Upper lobe of left lung (tissue), 6 donors: Measurements from ENCODE around the gene SEMA4A. TPM values are rescaled to one million over a fixed set of nuclear protein-coding genes. Genes with fewer than 3 reads are reported as not detected.
"Not testable (repeated sequence)": the region's sequence is repeated elsewhere in the genome, so short reads cannot be mapped to it uniquely, and the experiment has no call there.

ENCODE experiments used
- ATAC-seq, 2 donors: fragments of 200-7000 bp; cut with Tn5 transposase; one replicate each; pipeline ENCODE4 v1.9.1; 2022; ENCODE audit warnings: mild to moderate bottlenecking in 2 of 2, moderate library complexity in 2 of 2; ENCODE audit not compliant: low FRiP score in 2 of 2
- DNase-seq, 2 donors: peaks; one replicate each; pipeline ENCODE4 v3.0.0-alpha.2; 2019 to 2020
- H3K27ac ChIP-seq, 4 donors: fragments of 200-600 bp; sonication (generic); one replicate each; pipeline ENCODE4 v1.5.1; 2016 to 2019
- H3K27me3 ChIP-seq, 4 donors: fragments of 200-600 bp; sonication (generic); one replicate each; pipeline ENCODE4 v1.5.1; 2017 to 2019
- H3K36me3 ChIP-seq, 4 donors: fragments of 200-600 bp; sonication (generic); one replicate each; pipeline ENCODE4 v1.5.1; 2016 to 2019
- H3K4me1 ChIP-seq, 4 donors: fragments of 200-600 bp; sonication (generic); one replicate each; pipeline ENCODE4 v1.5.1; 2018 to 2019
- H3K4me3 ChIP-seq, 4 donors: fragments of 200-600 bp; sonication (generic); one replicate each; pipeline ENCODE4 v1.5.1; 2017 to 2019; ENCODE audit warnings: mild to moderate bottlenecking in 2 of 4, moderate library complexity in 1 of 4
- H3K9me3 ChIP-seq, 4 donors: fragments of 200-600 bp; sonication (generic); one replicate each; pipeline ENCODE4 v1.5.1; 2018 to 2019
- EP300 ChIP-seq, 4 donors: sonication (generic); formaldehyde crosslinking; IDR thresholded peaks; one replicate each; pipeline ENCODE4 v1.5.1; 2017; ENCODE audit warnings: antibody characterized with exemption in 4 of 4, control low read depth in 2 of 4
- POLR2A ChIP-seq, 4 donors: fragments of 450-650 bp; IDR thresholded peaks; one replicate each; pipeline ENCODE4 v1.5.1; 2016 to 2017; ENCODE audit warnings: antibody characterized with exemption in 4 of 4, mild to moderate bottlenecking in 2 of 4
- POLR2AphosphoS5 ChIP-seq, 2 donors: sonication (generic); formaldehyde crosslinking; IDR thresholded peaks; one replicate each; pipeline ENCODE4 v1.5.1; 2017; ENCODE audit warnings: antibody characterized with exemption in 2 of 2
- WGBS, 2 donors: methylation state at CpG; one replicate each; pipeline ENCODE4 v1.1.5; 2017 to 2018; 5-methylcytosine and 5-hydroxymethylcytosine counted together
- total RNA-seq, 6 donors: library from RNA; depleted of rRNA in 4 of 6; stranded (reverse); fragments of >200 nt in 4 of 6; gene quantifications; one replicate each; pipeline versions ENCODE4 v1.1.0 to v1.2.1, GENCODE V29; 2016 to 2021
- TF ChIP-seq, protein P1 (sequence below), 6 experiments: fragments of 450-650 bp in 4 of 6; fragments of 200-600 bp in 2 of 6; sonication (generic) in 2 of 6; IDR thresholded peaks; one replicate each; pipeline ENCODE4 v1.5.1; 2016 to 2019; ENCODE audit warnings: antibody characterized with exemption in 6 of 6
- donor health status: DM: no; HTN: no; CAD: no; lungs with moderate emphysema.
- donor health status: DM: no; HTN: yes; CAD: no; lungs with severe emphysema.

SEMA4A gene
- total RNA-seq, 6 donors from 2014 or later: 28.9 to 65.9 (median 33.5) TPM

DNA sequence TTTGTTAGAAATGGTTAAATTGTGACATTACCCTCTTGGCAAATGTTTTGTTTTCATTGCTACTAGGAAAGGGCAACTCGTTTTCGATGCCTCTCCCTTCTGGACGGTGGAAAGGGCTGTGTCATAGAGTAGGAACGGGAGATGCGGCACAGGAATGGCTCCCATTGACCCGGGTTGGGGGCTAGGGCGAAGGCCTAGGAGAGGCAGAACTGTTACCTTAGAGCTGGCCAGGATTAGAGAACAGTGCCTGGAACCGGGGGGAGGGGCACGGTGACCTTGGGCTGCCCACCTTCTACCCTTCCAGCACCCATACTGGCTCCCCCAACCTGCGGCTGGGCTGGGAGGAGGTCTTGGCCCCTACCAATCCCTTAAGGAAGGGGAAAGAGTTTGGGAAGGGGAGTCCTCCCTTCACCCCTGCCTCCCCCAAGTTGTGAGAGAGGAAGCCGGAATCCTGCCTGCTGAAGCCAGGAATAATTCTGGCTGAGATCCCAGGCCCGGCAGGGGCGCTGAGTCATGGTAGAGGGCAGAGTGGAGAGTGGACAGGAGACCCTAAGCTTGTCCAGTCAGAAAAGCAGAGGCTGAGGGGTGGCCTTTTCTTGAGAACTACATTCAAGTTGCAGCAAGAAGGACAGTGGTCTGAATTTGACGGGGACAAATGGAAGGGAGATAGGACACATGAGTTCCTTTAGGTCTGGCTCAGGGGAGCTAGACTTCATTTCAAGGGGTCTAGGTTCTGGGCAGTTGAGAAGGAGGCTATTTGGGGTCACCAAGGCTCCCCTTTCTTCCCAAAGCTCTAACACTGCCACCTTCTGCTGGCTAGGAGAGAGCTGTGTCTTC lies 30.6 kb upstream of the SEMA4A start:
- TF ChIP-seq POLR2AphosphoS5 (IDR thresholded peaks at IDR 0.05) (peak; percentile 13 to 60), POLR2A (IDR thresholded peaks at IDR 0.05) (no peak), EP300 (IDR thresholded peaks at IDR 0.05) (peak in 1 of 4 donors; percentile 41)
- peaks cover 0 to 9% (median 3%) of the 10 kb centered on the region in 4 donors for H3K36me3 ChIP-seq
- 17 to 29% methylated on average over 14 of the region's 14 CpGs for WGBS, 2 donors
- peaks cover 97 to 100% (median 99%) of the 10 kb centered on the region in 4 donors for H3K4me1 ChIP-seq
- H3K27ac ChIP-seq: peak overlapping the region; percentile 94 to 98 (median 96)
- H3K4me3 ChIP-seq: peak overlapping the region in 3 of 4 donors; percentile 9 to 40 (median 35)
- ATAC-seq (peak; percentile 7 to 15), DNase-seq (peak in 1 of 2 donors; percentile 84)
- no peaks in the 10 kb centered on the region for H3K27me3 ChIP-seq
- no peaks in the 10 kb centered on the region for H3K9me3 ChIP-seq

DNA sequence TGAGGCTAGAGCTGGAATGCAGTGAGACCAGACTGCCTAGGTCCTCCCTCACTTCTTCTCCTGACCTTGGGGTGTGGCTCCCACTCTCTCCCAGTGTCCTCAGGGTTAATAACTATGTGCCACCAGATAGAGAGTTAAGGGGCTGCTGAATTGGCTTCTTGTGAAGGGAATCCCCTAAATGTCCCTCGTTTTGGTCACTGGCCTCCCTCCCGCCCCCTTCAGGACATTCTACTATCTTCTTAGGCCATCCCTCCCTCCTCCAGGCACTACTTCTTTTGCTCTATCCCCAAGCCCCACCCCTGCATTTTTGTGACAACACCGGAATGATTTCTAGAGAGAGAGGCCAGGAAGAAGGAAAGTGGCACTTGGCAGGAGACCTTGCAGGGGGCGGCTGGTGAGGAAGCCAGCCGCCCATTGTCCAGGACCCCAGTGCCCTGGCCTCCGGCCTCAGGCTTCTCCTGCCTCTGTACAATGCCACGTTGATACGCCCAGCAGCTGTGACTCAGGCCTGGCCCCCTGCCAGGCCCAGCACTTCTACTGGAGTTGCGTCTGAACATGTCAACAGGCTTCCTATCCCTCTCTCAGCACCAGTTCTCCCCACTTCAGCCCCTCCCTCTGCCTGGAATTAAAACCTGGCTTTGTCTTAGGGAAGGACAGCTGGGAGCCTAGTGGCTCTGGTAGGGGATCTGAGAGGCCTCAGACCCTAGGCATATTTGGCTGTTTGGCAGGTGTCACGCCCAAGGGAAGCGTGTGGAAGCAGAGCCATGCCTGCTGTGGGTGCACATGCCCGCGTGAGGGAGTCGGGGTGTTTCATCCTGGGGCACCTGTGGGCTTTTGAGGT lies 29.8 kb upstream of the SEMA4A start:
- Histone ChIP-seq H3K27ac (peak overlapping the region; percentile 94 to 98 (median 96)), H3K9me3 (no peaks in the 10 kb centered on the region), H3K4me1 (peaks cover 98 to 100% (median 99%) of the 10 kb centered on the region in 4 donors), H3K36me3 (peaks cover 0 to 6% (median 3%) of the 10 kb centered on the region in 4 donors), H3K27me3 (no peaks in the 10 kb centered on the region), H3K4me3 (peak overlapping the region in 3 of 4 donors; percentile 9 to 40 (median 35))
- TF ChIP-seq, protein P1, sequence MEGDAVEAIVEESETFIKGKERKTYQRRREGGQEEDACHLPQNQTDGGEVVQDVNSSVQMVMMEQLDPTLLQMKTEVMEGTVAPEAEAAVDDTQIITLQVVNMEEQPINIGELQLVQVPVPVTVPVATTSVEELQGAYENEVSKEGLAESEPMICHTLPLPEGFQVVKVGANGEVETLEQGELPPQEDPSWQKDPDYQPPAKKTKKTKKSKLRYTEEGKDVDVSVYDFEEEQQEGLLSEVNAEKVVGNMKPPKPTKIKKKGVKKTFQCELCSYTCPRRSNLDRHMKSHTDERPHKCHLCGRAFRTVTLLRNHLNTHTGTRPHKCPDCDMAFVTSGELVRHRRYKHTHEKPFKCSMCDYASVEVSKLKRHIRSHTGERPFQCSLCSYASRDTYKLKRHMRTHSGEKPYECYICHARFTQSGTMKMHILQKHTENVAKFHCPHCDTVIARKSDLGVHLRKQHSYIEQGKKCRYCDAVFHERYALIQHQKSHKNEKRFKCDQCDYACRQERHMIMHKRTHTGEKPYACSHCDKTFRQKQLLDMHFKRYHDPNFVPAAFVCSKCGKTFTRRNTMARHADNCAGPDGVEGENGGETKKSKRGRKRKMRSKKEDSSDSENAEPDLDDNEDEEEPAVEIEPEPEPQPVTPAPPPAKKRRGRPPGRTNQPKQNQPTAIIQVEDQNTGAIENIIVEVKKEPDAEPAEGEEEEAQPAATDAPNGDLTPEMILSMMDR (IDR thresholded peaks at IDR 0.05): peak in 4 of 6 experiments; percentile 5 to 26 (median 20)
- TF ChIP-seq POLR2A (IDR thresholded peaks at IDR 0.05) (peak in 3 of 4 donors; percentile 12 to 80 (median 53)), EP300 (IDR thresholded peaks at IDR 0.05) (peak in 1 of 4 donors; percentile 79), POLR2AphosphoS5 (IDR thresholded peaks at IDR 0.05) (peak; percentile 88 to 93)
- peak; percentile 97 to 98 for DNase-seq
- peak; percentile 57 to 87 for ATAC-seq
- WGBS, 2 donors: 3 to 12% methylated on average over 9 to 14 of the region's 14 CpGs

DNA sequence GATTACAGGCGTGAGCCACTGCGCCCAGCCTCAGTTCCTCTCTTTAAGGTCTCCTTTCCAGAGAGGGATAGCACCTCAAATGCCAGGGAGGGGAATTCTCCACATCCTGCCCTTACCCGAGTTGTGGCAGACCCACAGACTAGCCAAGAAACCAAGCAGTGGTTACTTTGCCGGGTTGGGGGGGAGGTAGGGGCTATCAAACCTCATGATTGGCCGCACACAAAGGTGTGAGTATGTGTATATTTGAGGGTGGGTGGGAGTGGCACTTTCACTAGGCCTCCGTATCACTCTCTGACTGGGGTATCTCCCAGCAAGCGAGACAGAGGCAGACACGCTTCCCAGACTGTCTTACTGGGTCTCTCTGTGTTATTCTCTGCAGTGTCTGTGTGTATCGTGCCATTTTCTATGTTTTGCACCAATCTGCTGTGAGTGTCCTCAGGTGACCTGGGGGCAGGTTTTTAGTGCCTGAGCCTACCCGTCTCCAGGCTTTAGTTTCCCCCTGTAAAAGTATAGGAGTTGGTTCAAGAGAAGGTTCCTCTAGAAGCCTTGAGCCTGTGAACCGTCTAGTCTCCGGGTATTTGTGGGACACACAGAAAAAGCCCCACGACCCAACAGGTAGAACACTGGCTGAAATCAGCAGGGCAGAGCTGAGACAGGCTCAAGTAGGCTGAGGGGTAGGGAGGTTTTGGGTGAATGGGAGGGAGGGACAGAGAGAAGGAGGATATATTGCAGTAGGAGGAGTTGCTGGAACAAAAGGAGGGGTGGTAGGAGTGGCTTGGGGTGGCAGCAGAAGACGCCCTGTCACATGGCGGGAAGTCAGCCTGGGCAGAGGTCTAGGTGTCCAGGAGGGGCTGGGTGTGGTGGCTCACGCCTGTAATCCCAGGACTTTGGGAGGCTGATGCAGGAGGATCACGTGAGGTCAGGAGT lies 28.6 kb upstream of the SEMA4A start:
- TF ChIP-seq, protein P1 (IDR thresholded peaks at IDR 0.05): no peak
- TF ChIP-seq POLR2AphosphoS5 (IDR thresholded peaks at IDR 0.05) (peak; percentile 41 to 66), EP300 (IDR thresholded peaks at IDR 0.05) (no peak), POLR2A (IDR thresholded peaks at IDR 0.05) (peak in 2 of 4 donors; percentile 9 to 40)
- WGBS, 2 donors: 59 to 68% methylated on average over 16 to 17 of the region's 17 CpGs
- Histone ChIP-seq H3K27me3 (no peaks in the 10 kb centered on the region), H3K4me3 (peak overlapping the region in 1 of 4 donors; percentile 40), H3K36me3 (peaks cover 0 to 6% (median 3%) of the 10 kb centered on the region in 4 donors), H3K27ac (peak overlapping the region; percentile 94 to 98 (median 96)), H3K4me1 (peaks cover 98 to 100% (median 99%) of the 10 kb centered on the region in 4 donors), H3K9me3 (no peaks in the 10 kb centered on the region)
- ATAC-seq: peak in 1 of 2 donors; percentile 3
- DNase-seq: peak in 1 of 2 donors; percentile 79

DNA sequence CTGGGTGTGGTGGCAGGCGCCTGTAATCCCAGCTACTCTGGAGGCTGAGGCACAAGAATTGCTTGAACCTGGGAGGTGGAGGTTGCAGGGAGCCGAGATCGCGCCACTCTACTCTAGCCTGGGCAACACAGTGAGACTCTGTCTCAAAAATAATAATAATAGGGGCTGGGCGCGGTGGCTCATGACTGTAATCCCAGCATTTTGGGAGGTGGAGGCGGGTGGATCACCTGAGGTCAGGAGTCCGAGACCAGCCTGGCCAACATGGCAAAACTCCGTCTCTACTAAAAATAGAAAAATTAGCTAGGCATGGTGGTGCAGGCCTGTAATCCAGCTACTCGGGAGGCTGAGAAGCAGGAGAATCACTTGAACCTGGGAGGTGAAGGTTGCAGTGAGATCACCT lies 27.8 kb upstream of the SEMA4A start:
- H3K4me3 ChIP-seq, ATAC-seq, H3K36me3 ChIP-seq, H3K9me3 ChIP-seq, H3K27me3 ChIP-seq, DNase-seq: not testable (repeated sequence)
- H3K4me1 ChIP-seq: peaks cover 98 to 100% (median 99%) of the 10 kb centered on the region in 4 donors
- WGBS, 2 donors: 87 to 88% methylated on average over 10 of the region's 10 CpGs
- peak overlapping the region; percentile 94 to 98 (median 96) for H3K27ac ChIP-seq

DNA sequence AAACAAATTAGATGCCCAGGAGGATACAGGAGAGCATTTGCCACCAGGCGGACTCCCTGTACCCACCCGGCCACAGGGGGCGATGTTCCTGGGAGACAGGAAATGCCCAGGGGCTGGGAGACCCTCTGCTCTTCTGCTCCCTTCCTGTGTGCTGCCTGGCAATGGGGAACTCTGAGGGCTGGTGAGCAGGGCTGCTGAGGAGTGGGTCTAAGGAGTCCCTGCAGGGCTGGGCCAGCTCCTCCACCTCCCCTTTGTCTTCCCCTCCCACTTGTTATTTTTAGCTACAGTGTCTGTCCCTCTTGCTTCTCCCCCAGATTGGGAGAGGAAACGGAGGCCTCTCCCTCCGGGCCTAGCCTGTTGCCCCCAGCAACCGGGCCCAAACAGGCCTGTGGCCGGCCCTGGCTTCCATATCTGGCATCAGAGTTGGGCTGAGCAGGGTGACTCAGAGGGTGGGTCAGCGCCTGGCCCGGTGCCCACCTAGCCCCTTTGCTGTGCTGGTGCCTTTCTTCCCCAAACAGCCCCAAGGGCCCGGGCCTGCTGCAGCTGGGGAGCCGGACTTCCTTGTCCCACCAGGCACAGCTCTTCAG lies 27.2 kb upstream of the SEMA4A start:
- Histone ChIP-seq H3K27ac (peak overlapping the region; percentile 94 to 98 (median 96)), H3K4me3 (peak overlapping the region in 1 of 4 donors; percentile 29), H3K27me3 (no peaks in the 10 kb centered on the region), H3K4me1 (peaks cover 94 to 99% (median 96%) of the 10 kb centered on the region in 4 donors), H3K9me3 (no peaks in the 10 kb centered on the region), H3K36me3 (peaks cover 4 to 8% (median 7%) of the 10 kb centered on the region in 4 donors)
- DNase-seq (peak; percentile 88 to 96), ATAC-seq (peak; percentile 73)
- WGBS, 2 donors: 21 to 25% methylated on average over 11 of the region's 11 CpGs
- TF ChIP-seq, protein P1 (IDR thresholded peaks at IDR 0.05): peak in 3 of 6 experiments; percentile 24 to 34 (median 31)
- TF ChIP-seq POLR2AphosphoS5 (IDR thresholded peaks at IDR 0.05): peak in 1 of 2 donors; percentile 63
- peak in 2 of 4 donors; percentile 2 to 50 for TF ChIP-seq POLR2A (IDR thresholded peaks at IDR 0.05)
- no peak for TF ChIP-seq EP300 (IDR thresholded peaks at IDR 0.05)
